GM12891 (cell line): Measurements from ENCODE around the gene TMEM30A.

Source experiments
- POLR2A ChIP-seq: IDR thresholded peaks from 2 replicates; pipeline ENCODE4 v1.6.1; 2011; ENCODE audit warnings: low read depth, low read length, control low read depth
- TAF1 ChIP-seq: IDR thresholded peaks from 2 replicates; pipeline ENCODE4 v1.6.1; 2011; ENCODE audit warnings: low read depth, low read length, control low read depth

DNA sequence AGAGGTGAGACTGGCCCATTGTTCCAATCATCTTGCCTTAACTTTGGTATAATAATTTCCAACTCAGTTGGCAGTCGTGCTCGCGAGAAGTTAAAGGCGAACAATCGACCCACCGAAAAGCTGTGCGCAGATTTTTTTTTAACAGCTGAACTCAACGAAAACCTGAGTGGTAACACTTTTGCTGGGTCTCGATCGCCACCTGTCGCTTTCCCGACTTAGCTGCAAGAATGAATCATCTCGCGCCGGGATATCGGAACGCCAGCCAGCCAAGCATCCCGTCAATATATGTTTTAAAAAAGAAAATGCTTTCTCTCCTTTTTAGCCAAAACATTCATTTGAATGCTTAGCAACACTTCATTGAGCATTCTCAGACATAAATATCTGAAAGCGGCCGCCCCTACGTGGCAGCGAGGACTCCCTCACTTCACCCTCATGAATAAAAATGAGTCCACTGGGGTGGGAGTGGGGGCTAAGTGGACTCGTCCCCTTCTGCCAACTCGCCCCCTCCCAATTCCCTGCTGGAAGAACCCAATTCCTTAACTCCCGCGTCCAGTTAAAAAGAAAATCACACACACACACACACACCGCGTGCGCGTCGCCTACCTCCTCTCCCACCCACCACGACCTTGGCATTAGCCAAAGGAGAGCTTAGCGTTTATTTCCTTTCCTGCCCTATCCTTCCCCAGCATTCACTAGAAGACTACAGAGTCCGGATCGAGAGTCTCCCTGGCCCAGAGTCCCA, 80.2 kb downstream of the TMEM30A start:
- TF ChIP-seq TAF1 (no peak), POLR2A (no peak)
